Right lung (tissue), 10 donors: Measurements from ENCODE around the gene PSMG2. TPM values are rescaled to one million over a fixed set of nuclear protein-coding genes. Genes with fewer than 3 reads are reported as not detected.
A peak's percentile ranks its signal among the peaks of the same experiment; 100 is the strongest.

Experiments used
- DNase-seq, 2 donors: peaks; one replicate each; pipeline ENCODE4 v3.0.0-alpha.2; 2013
- long read RNA-seq, 8 donors: transcript quantifications; one replicate each; lab custom pipeline, GENCODE V29; 2026
- polyA plus RNA-seq, 5 donors: library from polyadenylated mRNA; unstranded; fragments of 120-200 nt; gene quantifications; one replicate each; pipeline versions ENCODE4 v1.2.1 to v1.2.3, GENCODE V29; 2013; ENCODE audit warnings: inconsistent platforms in 1 of 5, low replicate concordance in 1 of 5; ENCODE audit not compliant: insufficient read length in 5 of 5, insufficient read depth in 1 of 5

PSMG2 gene
- 10 to 100 TPM; 66.4 to 91.5 (median 74.4) TPM for polyA plus RNA-seq
- long read RNA-seq, donor 1, transcript PSMG2-201 (7 exons, 1,686 nt), result major isoform, 36 of 49 reads
- long read RNA-seq, donor 1, partial matches to known transcripts, result 9 of 49 reads
- long read RNA-seq, donor 1, other reads (novel, unspliced or antisense), result 0 of 49 reads
- long read RNA-seq, donor 2, transcript PSMG2-201 (7 exons, 1,686 nt), result major isoform, 25 of 27 reads
- long read RNA-seq, donor 2, partial matches to known transcripts, result 0 of 27 reads
- long read RNA-seq, donor 2, other reads (novel, unspliced or antisense), result 0 of 27 reads
- long read RNA-seq, donor 3, transcript PSMG2-201 (7 exons, 1,686 nt), result major isoform, 42 of 59 reads
- long read RNA-seq, donor 3, partial matches to known transcripts, result 10 of 59 reads
- long read RNA-seq, donor 3, other reads (novel, unspliced or antisense), result 5 of 59 reads
- long read RNA-seq, donor 4, transcript PSMG2-201 (7 exons, 1,686 nt), result major isoform, 20 of 24 reads
- long read RNA-seq, donor 4, partial matches to known transcripts, result 0 of 24 reads
- long read RNA-seq, donor 4, other reads (novel, unspliced or antisense), result 0 of 24 reads
- long read RNA-seq, donor 5, transcript PSMG2-201 (7 exons, 1,686 nt), result major isoform, 64 of 80 reads
- long read RNA-seq, donor 5, partial matches to known transcripts, result 14 of 80 reads
- long read RNA-seq, donor 5, other reads (novel, unspliced or antisense), result 0 of 80 reads
- long read RNA-seq, donor 6, transcript PSMG2-201 (7 exons, 1,686 nt), result major isoform, 53 of 61 reads
- long read RNA-seq, donor 6, partial matches to known transcripts, result 0 of 61 reads
- long read RNA-seq, donor 6, other reads (novel, unspliced or antisense), result 5 of 61 reads
- long read RNA-seq, donor 7, transcript PSMG2-201 (7 exons, 1,686 nt), result major isoform, 17 of 18 reads
- long read RNA-seq, donor 7, partial matches to known transcripts, result 0 of 18 reads
- long read RNA-seq, donor 7, other reads (novel, unspliced or antisense), result 0 of 18 reads
- long read RNA-seq, donor 8, transcript PSMG2-201 (7 exons, 1,686 nt), result major isoform, 18 of 20 reads
- long read RNA-seq, donor 8, partial matches to known transcripts, result 0 of 20 reads
- long read RNA-seq, donor 8, other reads (novel, unspliced or antisense), result 0 of 20 reads

- peak; percentile 90 to 93 for DNase-seq
Observed at GRCh38 chr18:12702221-12703095, at the start of gene PSMG2, which contains the start of gene CEP76. Gene PSMG2 (plus strand): TSS chr18:12703042. CDS start chr18:12703108, 66 bp downstream. Gene CEP76 (minus strand): TSS chr18:12702723. CDS start chr18:12702548, 175 bp downstream.

- no peak for DNase-seq
Observed at GRCh38 chr18:12654971-12655370, 47.9 kb upstream of the PSMG2 start.

GRCh38 chr18:12656605-12656937 lies 46.3 kb upstream of the PSMG2 start:
- DNase-seq, result no peak

GRCh38 chr18:12656938-12657683 lies 45.7 kb upstream of the PSMG2 start:
- peak; percentile 60 to 70 for DNase-seq

GRCh38 chr18:12657684-12658425 lies 45.0 kb upstream of the PSMG2 start, which contains the start of gene SPIRE1:
Gene SPIRE1 (minus strand): TSS chr18:12658107. CDS start chr18:12657866, 241 bp downstream.
- peak; percentile 50 to 57 for DNase-seq

- no peak for DNase-seq
Observed at GRCh38 chr18:12658426-12659138, 44.3 kb upstream of the PSMG2 start.

GRCh38 chr18:12659904-12660605 lies 42.8 kb upstream of the PSMG2 start:
- DNase-seq, result peak; percentile 39 to 63

- DNase-seq, result no peak
Observed at GRCh38 chr18:12668041-12668440, 34.8 kb upstream of the PSMG2 start.

- no peak for DNase-seq
Observed at GRCh38 chr18:12679183-12679786, 23.6 kb upstream of the PSMG2 start.

GRCh38 chr18:12686100-12686499 lies 16.7 kb upstream of the PSMG2 start:
- DNase-seq, result no peak

GRCh38 chr18:12689256-12689850 lies 13.5 kb upstream of the PSMG2 start:
- DNase-seq, result no peak

GRCh38 chr18:12692206-12692605 lies 10.6 kb upstream of the PSMG2 start:
- no peak for DNase-seq

GRCh38 chr18:12694032-12694431 lies 8.8 kb upstream of the PSMG2 start:
- no peak for DNase-seq

- DNase-seq, result no peak
Observed at GRCh38 chr18:12699747-12700146, 3.1 kb upstream of the PSMG2 start.

- no peak for DNase-seq
Observed at GRCh38 chr18:12701161-12701560, 1.7 kb upstream of the PSMG2 start.

- no peak for DNase-seq
Observed at GRCh38 chr18:12703096-12703567, 290 bp downstream of the PSMG2 start.

- no peak for DNase-seq
Observed at GRCh38 chr18:12703664-12704063, 822 bp downstream of the PSMG2 start.
